NCI-H1092 (cell line): ENCODE measurements around the gene SULT1A4.
"Not testable (repeated sequence)": the region's sequence is repeated elsewhere in the genome, so short reads cannot be mapped to it uniquely, and the experiment has no call there.

Source experiments
- DNase-seq: peaks from one replicate; lab custom pipeline; 2025; lab: John Stamatoyannopoulos, UW

Gene SULT1A4

GRCh38 chr16:29459706-29460646, at the start of gene SULT1A4:
Gene SULT1A4 (plus strand): TSS chr16:29459913. CDS start chr16:29461386, 1,473 bp downstream.
- DNase-seq = not testable (repeated sequence)

DNA sequence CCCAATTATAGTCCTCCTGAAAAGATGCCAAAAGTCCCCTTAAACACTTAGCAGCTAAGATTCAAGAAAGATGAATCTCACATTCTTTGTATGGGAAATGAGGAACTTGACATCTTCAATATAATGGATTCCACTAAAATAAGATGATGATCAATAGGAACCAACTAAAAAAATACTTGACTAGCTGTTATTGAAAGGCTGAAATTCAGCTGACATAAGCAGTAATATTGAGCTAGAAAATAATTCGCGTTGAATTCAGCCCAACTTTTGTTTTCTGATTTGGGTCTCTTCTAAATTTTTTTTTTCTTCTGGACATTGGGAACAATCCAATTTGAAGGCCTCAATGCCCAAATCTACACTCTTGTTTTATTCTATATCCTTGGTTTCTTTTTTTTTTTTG, 36.1 kb upstream of the SULT1A4 start:
- not testable (repeated sequence) for DNase-seq

GRCh38 chr16:29425390-29425789, 34.3 kb upstream of the SULT1A4 start:
- DNase-seq = not testable (repeated sequence)

DNA sequence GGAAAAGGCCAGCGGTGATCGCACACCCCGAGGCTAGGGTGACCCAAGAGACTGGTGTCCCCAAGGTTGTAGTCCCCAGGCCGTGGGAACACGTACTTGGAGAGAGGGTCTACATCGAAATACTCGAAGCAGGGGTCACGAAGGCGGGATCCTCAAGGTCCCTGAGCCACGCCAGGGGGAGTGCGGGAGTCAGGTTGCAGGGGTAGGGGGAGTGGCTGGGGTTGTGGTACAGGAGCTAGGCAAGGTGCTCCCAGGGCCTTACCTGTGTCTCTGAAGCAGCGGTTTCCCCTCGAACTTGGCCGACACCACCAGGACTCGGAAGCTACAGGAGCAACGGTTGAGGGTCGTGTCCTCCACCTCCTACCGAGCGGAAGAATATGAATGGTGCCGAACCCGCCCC, 6.0 kb upstream of the SULT1A4 start:
- DNase-seq = not testable (repeated sequence)

- DNase-seq = not testable (repeated sequence)
Observed at GRCh38 chr16:29454269-29454668, 5.4 kb upstream of the SULT1A4 start, which contains the start of the genes BOLA2 and SLX1B. Gene BOLA2 (minus strand): TSS chr16:29454351. CDS start chr16:29454253, 98 bp downstream. Gene SLX1B (plus strand): TSS chr16:29454533.

DNA sequence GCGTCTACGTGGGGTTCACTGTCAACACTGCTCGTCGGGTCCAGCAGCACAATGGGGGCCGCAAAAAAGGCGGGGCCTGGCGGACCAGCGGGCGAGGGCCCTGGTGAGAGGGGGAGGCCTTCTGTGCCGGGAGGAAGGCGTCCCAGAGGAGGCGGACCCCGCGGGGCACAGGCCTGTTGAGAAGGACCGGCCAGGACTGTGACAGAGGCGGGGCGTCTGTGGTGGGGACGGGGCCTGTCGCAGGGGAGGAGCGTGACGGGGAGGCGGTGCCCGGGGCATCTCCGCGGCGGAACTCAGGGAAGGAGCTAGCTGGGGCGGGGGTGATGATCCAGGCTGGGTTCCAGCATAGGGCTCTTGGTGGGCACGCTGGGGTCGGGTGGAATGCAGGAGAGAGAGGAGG, 4.9 kb upstream of the SULT1A4 start:
- not testable (repeated sequence) for DNase-seq

DNA sequence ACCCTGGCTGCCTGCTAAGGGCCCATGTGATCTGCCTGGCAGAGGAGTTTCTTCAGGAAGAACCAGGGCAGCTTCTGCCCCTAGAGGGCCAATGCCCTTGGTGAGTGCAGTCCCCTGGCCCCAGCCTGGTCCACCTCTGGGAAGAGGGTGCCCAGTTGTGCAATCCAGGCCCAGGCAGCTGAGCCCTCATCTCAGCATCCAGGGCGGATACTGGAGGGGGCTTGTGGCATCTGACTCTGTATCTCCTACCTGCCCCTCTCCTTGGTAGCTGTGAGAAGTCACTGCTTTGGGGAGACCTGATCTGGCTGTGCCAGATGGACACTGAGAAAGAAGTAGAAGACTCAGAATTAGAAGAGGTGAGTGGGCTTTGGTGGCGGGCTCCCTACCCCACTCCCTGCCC, 2.1 kb upstream of the SULT1A4 start:
- DNase-seq = not testable (repeated sequence)

- DNase-seq = not testable (repeated sequence)
Observed at GRCh38 chr16:29460647-29461030, 926 bp downstream of the SULT1A4 start.

- DNase-seq = not testable (repeated sequence)
Observed at GRCh38 chr16:29465985-29466824, 6.5 kb downstream of the SULT1A4 start.

DNA sequence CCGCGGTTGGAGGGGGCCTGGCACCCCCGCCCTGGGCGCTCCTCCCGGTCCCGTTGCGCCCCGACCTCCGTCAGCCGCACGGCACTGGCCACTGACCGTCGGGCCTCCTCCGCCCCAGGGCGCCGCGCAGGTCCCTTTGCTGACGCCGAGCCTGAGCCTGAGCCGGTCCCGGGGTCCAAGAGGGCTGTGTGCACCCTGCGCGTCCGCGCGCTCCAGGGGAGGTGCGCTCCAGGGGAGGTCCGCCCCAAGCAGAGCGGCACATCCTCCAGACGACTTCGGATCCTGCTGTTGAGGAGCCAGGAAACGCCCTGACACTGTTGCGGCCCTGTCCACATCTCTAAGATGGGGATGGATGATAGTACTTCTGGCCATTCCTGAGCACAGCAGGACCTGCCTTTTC, 7.2 kb downstream of the SULT1A4 start:
- DNase-seq = not testable (repeated sequence)

DNA sequence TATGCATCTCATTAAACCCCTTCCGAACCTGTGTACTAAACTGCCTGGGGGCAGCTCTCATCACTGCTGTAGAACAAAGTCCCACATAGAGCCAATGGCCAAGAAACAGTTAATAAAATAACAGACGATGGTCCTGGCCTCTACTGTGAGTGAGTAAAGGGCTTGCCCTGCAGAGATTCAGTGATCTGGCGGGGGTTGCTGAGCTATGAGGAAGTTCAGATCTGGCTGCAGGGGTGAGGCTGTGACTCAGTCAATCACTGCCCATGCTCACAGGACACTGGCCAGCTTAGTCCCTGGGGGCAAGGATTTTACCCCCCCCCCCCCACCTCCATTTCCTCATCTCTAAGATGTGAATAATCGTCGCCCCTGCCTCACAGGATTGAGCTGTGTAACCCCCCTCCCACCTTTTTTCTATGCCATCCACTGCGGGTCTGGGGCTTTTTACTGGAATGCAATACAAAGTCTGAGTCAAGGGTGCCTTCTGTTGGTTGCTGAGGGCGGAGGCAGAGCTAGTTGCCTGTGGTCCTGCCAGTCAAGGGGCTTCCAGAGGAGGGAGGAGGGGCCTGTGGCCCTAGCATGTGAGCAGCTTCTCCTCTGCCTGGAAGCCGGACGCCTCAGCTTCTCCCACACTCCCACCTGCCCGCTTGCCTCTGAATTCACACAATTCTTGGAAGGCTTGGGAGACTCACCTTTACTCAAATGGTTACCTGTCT, 8.1 kb downstream of the SULT1A4 start:
- DNase-seq = not testable (repeated sequence)

DNA sequence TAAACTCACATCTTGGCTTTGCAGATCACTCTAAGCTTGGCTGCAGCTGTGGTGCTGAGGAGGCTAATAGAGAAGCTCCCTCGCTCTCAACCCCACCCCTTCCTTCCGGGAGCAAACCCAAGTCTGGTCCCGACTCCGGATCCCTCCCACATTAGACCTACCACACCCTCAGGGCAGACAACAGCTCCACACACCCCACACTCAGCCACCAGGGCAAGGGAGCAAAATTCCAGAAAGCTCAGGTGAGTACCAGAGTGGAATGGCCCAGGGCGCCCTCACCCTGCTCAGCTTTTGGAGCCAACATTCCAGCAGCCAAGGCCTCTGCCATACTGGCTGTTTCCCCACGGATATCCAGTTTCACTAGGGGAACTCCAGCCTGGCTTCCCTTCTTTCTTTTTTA, 9.9 kb downstream of the SULT1A4 start:
- not testable (repeated sequence) for DNase-seq

DNA sequence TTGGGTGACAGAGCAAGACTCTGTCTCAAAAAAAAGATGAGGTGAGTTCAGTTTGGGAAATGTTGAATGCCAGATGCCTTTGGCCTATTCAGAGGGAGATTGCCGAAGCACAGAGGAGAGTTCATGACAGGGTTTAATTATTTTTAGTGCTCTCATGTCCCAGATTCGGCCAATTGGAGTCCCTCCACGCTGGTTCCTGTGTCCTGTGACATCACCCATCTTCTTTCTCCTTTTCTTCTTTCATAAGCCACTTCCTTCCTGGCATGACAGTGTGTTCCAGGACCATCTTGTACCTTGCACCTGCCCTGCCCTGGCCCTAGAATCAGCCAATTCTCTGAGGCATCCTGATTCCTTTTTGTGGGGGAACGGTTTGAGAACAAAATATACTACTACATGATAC, 12.4 kb downstream of the SULT1A4 start:
- DNase-seq = not testable (repeated sequence)

GRCh38 chr16:29482276-29482675, 22.6 kb downstream of the SULT1A4 start:
- DNase-seq = not testable (repeated sequence)

- DNase-seq = not testable (repeated sequence)
Observed at GRCh38 chr16:29506308-29506707, 46.6 kb downstream of the SULT1A4 start, which contains the start of gene NPIPB12. Gene NPIPB12 (minus strand): TSS chr16:29506408.
